ENCODE results near the gene STAT3. TPM values are rescaled to one million over a fixed set of nuclear protein-coding genes. Genes with fewer than 3 reads are reported as not detected.

The STAT3 gene
- total RNA-seq, 1 experiment from 2014 or later: 61.0 TPM

GRCh38 chr17:42329025-42329976 is 58.9 kb downstream of the STAT3 start:
- ChIA-PET RAD21 (ENCODE audit: low non-redundant PET in 1 of 2, low total read pairs in 2 of 2, uncharacterized antibody in 2 of 2, unreplicated experiment in 2 of 2) (no interaction called here), POLR2A (no interaction called here), CTCF (interaction anchor here (1.0 kb wide), 1 partner anchor 198 kb away, joined by 5 read pairs; no protein-coding TSS in a partner anchor)
- intact Hi-C loops (cut with micrococcal nuclease): no loop called here
- TF ChIP-seq CBX3 (IDR thresholded peaks at IDR 0.05; ENCODE audit: low read depth) (no peak), ZNF274 (IDR thresholded peaks at IDR 0.05; ENCODE audit: low read depth, low read length) (no peak), YY1 (IDR thresholded peaks at IDR 0.05; ENCODE audit: extremely low read depth, insufficient replicate concordance, low read depth, low read length) (no peak), SIN3A (IDR thresholded peaks at IDR 0.05; ENCODE audit: low read depth) (no peak), JUND (IDR thresholded peaks at IDR 0.05) (no peak), POLR2AphosphoS5 (IDR thresholded peaks at IDR 0.05; ENCODE audit: low read depth, low read length) (no peak), TCF7L2 (IDR thresholded peaks at IDR 0.05; ENCODE audit: borderline replicate concordance, extremely low read depth, insufficient read depth, insufficient read length) (no peak), ZFX (IDR thresholded peaks at IDR 0.05) (no peak), ELF1 (IDR thresholded peaks at IDR 0.05; ENCODE audit: borderline replicate concordance, low read depth) (no peak), EGR1 (IDR thresholded peaks at IDR 0.05; ENCODE audit: low read depth) (no peak), FOSL1 (IDR thresholded peaks at IDR 0.05; ENCODE audit: low read depth) (no peak), ATF3 (IDR thresholded peaks at IDR 0.05) (no peak), RAD21 (IDR thresholded peaks at IDR 0.05; ENCODE audit: low read depth) (no peak), EZH2 (IDR thresholded peaks at IDR 0.05) (no peak)
- TF ChIP-seq, protein P1, sequence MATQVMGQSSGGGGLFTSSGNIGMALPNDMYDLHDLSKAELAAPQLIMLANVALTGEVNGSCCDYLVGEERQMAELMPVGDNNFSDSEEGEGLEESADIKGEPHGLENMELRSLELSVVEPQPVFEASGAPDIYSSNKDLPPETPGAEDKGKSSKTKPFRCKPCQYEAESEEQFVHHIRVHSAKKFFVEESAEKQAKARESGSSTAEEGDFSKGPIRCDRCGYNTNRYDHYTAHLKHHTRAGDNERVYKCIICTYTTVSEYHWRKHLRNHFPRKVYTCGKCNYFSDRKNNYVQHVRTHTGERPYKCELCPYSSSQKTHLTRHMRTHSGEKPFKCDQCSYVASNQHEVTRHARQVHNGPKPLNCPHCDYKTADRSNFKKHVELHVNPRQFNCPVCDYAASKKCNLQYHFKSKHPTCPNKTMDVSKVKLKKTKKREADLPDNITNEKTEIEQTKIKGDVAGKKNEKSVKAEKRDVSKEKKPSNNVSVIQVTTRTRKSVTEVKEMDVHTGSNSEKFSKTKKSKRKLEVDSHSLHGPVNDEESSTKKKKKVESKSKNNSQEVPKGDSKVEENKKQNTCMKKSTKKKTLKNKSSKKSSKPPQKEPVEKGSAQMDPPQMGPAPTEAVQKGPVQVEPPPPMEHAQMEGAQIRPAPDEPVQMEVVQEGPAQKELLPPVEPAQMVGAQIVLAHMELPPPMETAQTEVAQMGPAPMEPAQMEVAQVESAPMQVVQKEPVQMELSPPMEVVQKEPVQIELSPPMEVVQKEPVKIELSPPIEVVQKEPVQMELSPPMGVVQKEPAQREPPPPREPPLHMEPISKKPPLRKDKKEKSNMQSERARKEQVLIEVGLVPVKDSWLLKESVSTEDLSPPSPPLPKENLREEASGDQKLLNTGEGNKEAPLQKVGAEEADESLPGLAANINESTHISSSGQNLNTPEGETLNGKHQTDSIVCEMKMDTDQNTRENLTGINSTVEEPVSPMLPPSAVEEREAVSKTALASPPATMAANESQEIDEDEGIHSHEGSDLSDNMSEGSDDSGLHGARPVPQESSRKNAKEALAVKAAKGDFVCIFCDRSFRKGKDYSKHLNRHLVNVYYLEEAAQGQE (IDR thresholded peaks at IDR 0.05; ENCODE audit: low read depth): no peak
- Histone ChIP-seq H3K36me3 (ENCODE audit: control insufficient read depth in 1 of 2, insufficient read depth in 2 of 2, low read length in 2 of 2) (peaks cover 17 to 21% of the 10 kb centered on the region in 2 experiments; a peak in 3 of 4 replicates), H3K9me2 (ENCODE audit: insufficient read depth) (no peaks in the 10 kb centered on the region), H3K9me3 (ENCODE audit: control insufficient read depth in 1 of 2, insufficient read depth in 1 of 2, low read depth in 1 of 2, low read length in 2 of 2) (no peaks in the 10 kb centered on the region), H3K27me3 (ENCODE audit: insufficient read depth, low read length) (no peaks in the 10 kb centered on the region), H2AFZ (ENCODE audit: low read depth, low read length, poor library complexity, severe bottlenecking) (no peak overlapping the region), H3K4me1 (ENCODE audit: control insufficient read depth in 1 of 2, insufficient read depth in 2 of 2, low read length in 2 of 2) (peaks cover 18 to 42% of the 10 kb centered on the region in 2 experiments), H4K20me1 (ENCODE audit: insufficient read depth) (no peaks in the 10 kb centered on the region), H3K4me2 (ENCODE audit: low read length) (no peak overlapping the region), H3K4me3 (replicated peaks in 1 of 2; ENCODE audit: low read depth in 1 of 2, low read length in 2 of 2) (no peak overlapping the region), H3K27ac (ENCODE audit: low read depth, low read length) (no peak overlapping the region), H3K79me2 (ENCODE audit: insufficient read depth, low read length) (no peaks in the 10 kb centered on the region), H3K9ac (ENCODE audit: low read length) (no peak overlapping the region)
- ATAC-seq: no peak
- TSS peak; percentile 24 for BruUV-seq (replicated peaks)
- DNase-seq (ENCODE audit: low read depth, low spot score): no peak
